IMR-90 (cell line): ENCODE measurements around the gene ELFN1. TPM values are rescaled to one million over a fixed set of nuclear protein-coding genes. Genes with fewer than 3 reads are reported as not detected.

Experiments used
- ATAC-seq: fragments of 200-7000 bp; cut with Tn5 transposase; 2 replicates; pipeline ENCODE4 v1.9.1; 2020; ENCODE audit warnings: low read depth, mild to moderate bottlenecking, moderate library complexity
- BruUV-seq: library from RNA; stranded (reverse); fragments of 400-500 nt; replicated peaks from 2 replicates; lab custom pipeline; 2021; lab: Mats Ljungman, UMichigan
- CTCF ChIA-PET: fragments of 300-600 bp; formaldehyde crosslinking; extraction: SDS; loops from one replicate; lab custom pipeline; 2021; ENCODE audit warnings: antibody characterized with exemption; lab: Yijun Ruan, JAX
- POLR2A ChIA-PET: fragments of 300-600 bp; sonication (Branson Sonifier 250); formaldehyde crosslinking; loops from one replicate; lab custom pipeline; 2022; ENCODE audit warnings: antibody characterized with exemption; ENCODE audit not compliant: unreplicated experiment; lab: Charles Lee
- DNase-seq: peaks from one replicate; pipeline ENCODE4 v3.0.0; 2013
- H2AFZ ChIP-seq: replicated peaks from 2 replicates; pipeline ENCODE3; 2013; ENCODE audit warnings: low read length, mild to moderate bottlenecking; ENCODE audit not compliant: poor library complexity
- H2AK5ac ChIP-seq: 2 replicates; pipeline ENCODE4 v1.6.1; 2013; ENCODE audit warnings: low read depth, low read length, inconsistent platforms
- H2AK9ac ChIP-seq: replicated peaks from 2 replicates; pipeline ENCODE3; 2013; ENCODE audit warnings: mild to moderate bottlenecking, low read depth, low read length, moderate library complexity; ENCODE audit not compliant: poor library complexity
- H2BK120ac ChIP-seq: 2 replicates; pipeline ENCODE4 v1.6.1; 2013; ENCODE audit warnings: low read depth, low read length, inconsistent platforms
- H2BK15ac ChIP-seq: 3 replicates; pipeline ENCODE4 v1.6.1; 2013; ENCODE audit warnings: low read depth, low read length, inconsistent platforms
- H2BK20ac ChIP-seq: 2 replicates; pipeline ENCODE4 v1.6.1; 2013; ENCODE audit warnings: low read depth, mild to moderate bottlenecking, inconsistent platforms, low read length, moderate library complexity
- H2BK5ac ChIP-seq: 2 replicates; pipeline ENCODE4 v1.6.1; 2013; ENCODE audit warnings: mild to moderate bottlenecking, low read depth, low read length, inconsistent platforms; ENCODE audit not compliant: poor library complexity, severe bottlenecking
- H3K14ac ChIP-seq: replicated peaks from 2 replicates; pipeline ENCODE4 v1.6.1; 2013; ENCODE audit warnings: low read depth, low read length, inconsistent platforms
- H3K18ac ChIP-seq: 2 replicates; pipeline ENCODE4 v1.6.1; 2013; ENCODE audit warnings: low read depth, low read length, control low read depth
- H3K23ac ChIP-seq: 2 replicates; pipeline ENCODE4 v1.6.1; 2013; ENCODE audit warnings: low read depth, low read length, inconsistent platforms
- H3K27ac ChIP-seq: 2 replicates; pipeline ENCODE4 v1.5.1; 2013; ENCODE audit warnings: mild to moderate bottlenecking, control low read depth, low read length; ENCODE audit not compliant: insufficient read depth
- H3K27me3 ChIP-seq: 2 replicates; pipeline ENCODE4 v1.6.1; 2013; ENCODE audit warnings: low read length; ENCODE audit not compliant: control insufficient read depth, insufficient read depth
- H3K36me3 ChIP-seq: 2 replicates; pipeline ENCODE4 v1.6.1; 2013; ENCODE audit warnings: low read length, mixed read lengths; ENCODE audit not compliant: control insufficient read depth, insufficient read depth
- H3K4ac ChIP-seq: 2 replicates; pipeline ENCODE4 v1.6.1; 2013; ENCODE audit warnings: low read depth, low read length, inconsistent platforms
- H3K4me1 ChIP-seq: 2 replicates; pipeline ENCODE4 v1.6.1; 2013; ENCODE audit warnings: low read length, mixed read lengths; ENCODE audit not compliant: control insufficient read depth, insufficient read depth
- H3K4me2 ChIP-seq: 2 replicates; pipeline ENCODE4 v1.6.1; 2013; ENCODE audit warnings: low read depth, mild to moderate bottlenecking, control low read depth, low read length, moderate library complexity
- H3K4me3 ChIP-seq: 2 replicates; pipeline ENCODE4 v1.5.1; 2013; ENCODE audit warnings: low read depth, mild to moderate bottlenecking, control low read depth, low read length, moderate library complexity; ENCODE audit not compliant: insufficient read depth
- H3K56ac ChIP-seq: 2 replicates; pipeline ENCODE4 v1.6.1; 2013; ENCODE audit warnings: low read length, inconsistent platforms; ENCODE audit not compliant: insufficient read depth; ENCODE audit errors: extremely low read depth
- H3K79me1 ChIP-seq, 2 experiments: 2 replicates each; pipeline ENCODE4 v1.6.1; 2013; ENCODE audit warnings: low read length in 2 of 2, inconsistent platforms in 1 of 2, low read depth in 1 of 2
- H3K9ac ChIP-seq: 2 replicates; pipeline ENCODE4 v1.6.1; 2013; ENCODE audit warnings: low read depth, low read length, control low read depth
- H3K9me1 ChIP-seq: 2 replicates; pipeline ENCODE4 v1.6.1; 2013; ENCODE audit warnings: low read length, inconsistent platforms; ENCODE audit not compliant: insufficient read depth
- H3K9me3 ChIP-seq: 2 replicates; pipeline ENCODE4 v1.6.1; 2013; ENCODE audit warnings: low read length; ENCODE audit not compliant: control insufficient read depth, insufficient read depth
- H4K20me1 ChIP-seq: 2 replicates; pipeline ENCODE4 v1.6.1; 2013; ENCODE audit warnings: low read length, inconsistent platforms; ENCODE audit not compliant: insufficient read depth
- H4K5ac ChIP-seq: 2 replicates; pipeline ENCODE4 v1.6.1; 2013; ENCODE audit warnings: mild to moderate bottlenecking, low read depth, low read length, control low read depth
- H4K8ac ChIP-seq, 2 experiments: 2 replicates each; pipeline ENCODE4 v1.6.1; 2013; ENCODE audit warnings: low read depth in 2 of 2, low read length in 2 of 2, control low read depth in 1 of 2, inconsistent platforms in 1 of 2
- H4K91ac ChIP-seq: 2 replicates; pipeline ENCODE4 v1.6.1; 2013; ENCODE audit warnings: low read depth, low read length, inconsistent platforms; ENCODE audit not compliant: insufficient read depth
- BHLHE40 ChIP-seq: fragments of 150-350 bp; IDR thresholded peaks from 2 replicates; pipeline ENCODE4 v1.6.1; 2016; ENCODE audit warnings: mild to moderate bottlenecking, low read depth, low read length
- CEBPB ChIP-seq: IDR thresholded peaks from 2 replicates; pipeline ENCODE4 v1.6.1; 2012; ENCODE audit warnings: low read depth, low read length, improper control_type of control experiment
- MAZ ChIP-seq: IDR thresholded peaks from 2 replicates; pipeline ENCODE4 v1.6.1; 2012; ENCODE audit warnings: low read depth, mild to moderate bottlenecking, low read length, improper control_type of control experiment, moderate library complexity, borderline replicate concordance
- MXI1 ChIP-seq: IDR thresholded peaks from 2 replicates; pipeline ENCODE4 v1.6.1; 2012; ENCODE audit warnings: low read depth, mild to moderate bottlenecking, low read length, moderate library complexity, borderline replicate concordance
- POLR2A ChIP-seq: IDR thresholded peaks from 2 replicates; pipeline ENCODE4 v1.6.1; 2012; ENCODE audit warnings: mild to moderate bottlenecking, low read depth, low read length
- RCOR1 ChIP-seq: IDR thresholded peaks from 2 replicates; pipeline ENCODE4 v1.6.1; 2012; ENCODE audit warnings: mild to moderate bottlenecking, low read length, improper control_type of control experiment; ENCODE audit not compliant: insufficient replicate concordance
- SMC3 ChIP-seq: fragments of 150-350 bp; IDR thresholded peaks from 2 replicates; pipeline ENCODE4 v1.6.1; 2016; ENCODE audit warnings: low read depth, mild to moderate bottlenecking, antibody characterized with exemption, low read length, moderate library complexity
- WGBS, 2 experiments: methylation state at CpG; one replicate each; pipeline versions ENCODE4 v1.1.5 to v1.1.7; 2013; ENCODE audit warnings: missing lambda C conversion rate in 2 of 2; ENCODE audit not compliant: insufficient read length in 1 of 2; ENCODE audit errors: extremely low coverage in 2 of 2; 5-methylcytosine and 5-hydroxymethylcytosine counted together
- dilution Hi-C: fragments of 300-500 bp; cut with HindIII; formaldehyde crosslinking; loops from one replicate; pipeline ENCODE4 v1.14.3; 2018; ENCODE audit warnings: low sequenced_read_pairs; ENCODE audit not compliant: unreplicated experiment
- in situ Hi-C: fragments of 300-500 bp; cut with MboI; formaldehyde crosslinking; loops from 3 replicates; pipeline ENCODE4 v1.14.3; 2019; ENCODE audit warnings: low sequenced_read_pairs, inconsistent platforms, mixed read lengths
- intact Hi-C: fragments of 100-400 bp; cut with micrococcal nuclease; formaldehyde crosslinking; loops from 2 replicates; pipeline ENCODE4 v1.10.0; 2022
- polyA plus RNA-seq, 3 experiments: library from polyadenylated mRNA; depleted of rRNA; stranded (reverse); fragments of >200 nt; gene quantifications; 2 replicates each; pipeline ENCODE4 v1.2.3, GENCODE V29; 2012; ENCODE audit warnings: low replicate concordance in 1 of 3
- total RNA-seq: library from RNA; depleted of rRNA; stranded (reverse); fragments of >200 nt; gene quantifications from 2 replicates; pipeline ENCODE4 v1.2.3, GENCODE V29; 2012
- TF ChIP-seq, protein P1 (sequence below): conservative IDR thresholded peaks from 2 replicates; pipeline ENCODE4 v1.5.1; 2012; ENCODE audit warnings: mild to moderate bottlenecking, low read depth, low read length, improper control_type of control experiment
- TF ChIP-seq, protein P2 (sequence below): fragments of 150-350 bp; IDR thresholded peaks from 2 replicates; pipeline ENCODE4 v1.6.1; 2016; ENCODE audit warnings: low read depth, mild to moderate bottlenecking, low read length, moderate library complexity, borderline replicate concordance

Gene ELFN1
- total and polyA plus RNA-seq, 2 of the 4 experiments (the other 2 are of a cell fraction) = 1.6 to 5.2 TPM

DNA sequence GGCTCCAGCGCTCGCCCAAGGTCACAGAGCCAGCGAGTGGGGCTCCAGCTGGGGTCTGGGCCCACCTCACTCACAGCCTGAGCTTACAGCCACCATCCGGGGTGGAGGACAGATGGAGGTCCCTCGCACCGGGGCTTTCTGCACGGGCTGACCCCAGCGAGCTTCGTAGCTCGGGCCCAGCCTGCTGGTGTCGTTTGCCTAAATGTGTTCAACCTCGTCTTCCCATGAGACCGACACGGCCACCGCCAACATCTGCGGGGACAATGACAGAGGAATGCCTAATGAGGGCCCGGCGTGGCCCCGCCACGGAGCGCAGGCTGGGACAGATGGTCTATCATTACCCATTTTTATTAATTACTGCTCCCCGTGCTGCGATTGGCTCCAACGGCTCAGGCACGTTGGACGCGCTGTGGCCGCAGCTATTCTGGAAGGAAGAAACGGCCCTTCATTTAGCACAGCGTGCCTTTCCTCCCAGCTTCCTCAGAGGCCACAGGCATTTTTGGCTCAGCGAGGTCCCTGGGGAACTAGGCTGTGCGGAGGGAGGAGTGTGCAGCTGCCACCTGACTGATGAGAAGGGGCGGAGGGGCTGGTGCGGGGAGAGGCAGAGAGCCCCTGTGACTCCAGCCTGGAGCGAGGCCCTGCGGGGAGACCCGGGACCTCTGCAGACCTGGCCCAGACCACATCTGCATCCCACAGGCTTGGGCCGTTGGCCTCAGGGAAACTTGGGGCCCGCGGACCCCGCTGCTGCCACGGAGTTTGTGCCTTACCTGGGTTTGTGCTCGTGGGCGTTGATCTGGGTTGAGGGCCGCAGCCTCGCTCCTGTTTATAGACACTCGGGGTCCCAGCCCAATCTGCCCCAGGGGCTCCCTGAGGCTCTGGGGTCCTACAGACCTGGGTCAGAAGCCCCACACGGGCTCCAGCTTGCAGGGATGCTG is 22.9 kb upstream of the ELFN1 start:
- H4K8ac ChIP-seq = no peak overlapping the region
- no peaks in the 10 kb centered on the region for H4K20me1 ChIP-seq
- no peak overlapping the region for H3K4me3 ChIP-seq
- POLR2A ChIA-PET = no interaction called here
- in situ Hi-C loops = no loop called here
- H2AK5ac ChIP-seq = no peak overlapping the region
- no peak overlapping the region for H3K27ac ChIP-seq
- H2AFZ ChIP-seq = no peak overlapping the region
- H4K5ac ChIP-seq = no peak overlapping the region
- H3K18ac ChIP-seq = no peak overlapping the region
- WGBS, 2 experiments = 61% methylated on average over 15 of the region's 48 CpGs; no CpG with 5 or more reads in 1 of the 2 experiments
- H3K27me3 ChIP-seq = peaks cover 53% of the 10 kb centered on the region
- intact Hi-C loops = no loop called here
- ATAC-seq (no peak; the same call in none of the 2 replicates), DNase-seq (no peak)
- CTCF ChIA-PET = no interaction called here
- dilution Hi-C loops = no loop called here
- TF ChIP-seq POLR2A = no peak
- TF ChIP-seq, protein P1, sequence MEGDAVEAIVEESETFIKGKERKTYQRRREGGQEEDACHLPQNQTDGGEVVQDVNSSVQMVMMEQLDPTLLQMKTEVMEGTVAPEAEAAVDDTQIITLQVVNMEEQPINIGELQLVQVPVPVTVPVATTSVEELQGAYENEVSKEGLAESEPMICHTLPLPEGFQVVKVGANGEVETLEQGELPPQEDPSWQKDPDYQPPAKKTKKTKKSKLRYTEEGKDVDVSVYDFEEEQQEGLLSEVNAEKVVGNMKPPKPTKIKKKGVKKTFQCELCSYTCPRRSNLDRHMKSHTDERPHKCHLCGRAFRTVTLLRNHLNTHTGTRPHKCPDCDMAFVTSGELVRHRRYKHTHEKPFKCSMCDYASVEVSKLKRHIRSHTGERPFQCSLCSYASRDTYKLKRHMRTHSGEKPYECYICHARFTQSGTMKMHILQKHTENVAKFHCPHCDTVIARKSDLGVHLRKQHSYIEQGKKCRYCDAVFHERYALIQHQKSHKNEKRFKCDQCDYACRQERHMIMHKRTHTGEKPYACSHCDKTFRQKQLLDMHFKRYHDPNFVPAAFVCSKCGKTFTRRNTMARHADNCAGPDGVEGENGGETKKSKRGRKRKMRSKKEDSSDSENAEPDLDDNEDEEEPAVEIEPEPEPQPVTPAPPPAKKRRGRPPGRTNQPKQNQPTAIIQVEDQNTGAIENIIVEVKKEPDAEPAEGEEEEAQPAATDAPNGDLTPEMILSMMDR = no peak
- TF ChIP-seq RCOR1 = no peak
- no peak for TF ChIP-seq MAZ
- TF ChIP-seq BHLHE40 = no peak
- TF ChIP-seq MXI1 = no peak
- TF ChIP-seq CEBPB = no peak
- TF ChIP-seq, protein P2, sequence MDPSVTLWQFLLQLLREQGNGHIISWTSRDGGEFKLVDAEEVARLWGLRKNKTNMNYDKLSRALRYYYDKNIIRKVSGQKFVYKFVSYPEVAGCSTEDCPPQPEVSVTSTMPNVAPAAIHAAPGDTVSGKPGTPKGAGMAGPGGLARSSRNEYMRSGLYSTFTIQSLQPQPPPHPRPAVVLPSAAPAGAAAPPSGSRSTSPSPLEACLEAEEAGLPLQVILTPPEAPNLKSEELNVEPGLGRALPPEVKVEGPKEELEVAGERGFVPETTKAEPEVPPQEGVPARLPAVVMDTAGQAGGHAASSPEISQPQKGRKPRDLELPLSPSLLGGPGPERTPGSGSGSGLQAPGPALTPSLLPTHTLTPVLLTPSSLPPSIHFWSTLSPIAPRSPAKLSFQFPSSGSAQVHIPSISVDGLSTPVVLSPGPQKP = no peak
- no peak for TF ChIP-seq SMC3
- H3K9me3 ChIP-seq = no peaks in the 10 kb centered on the region
- H3K9ac ChIP-seq = no peak overlapping the region
- no peak overlapping the region for H2BK15ac ChIP-seq
- no peak overlapping the region for H2BK120ac ChIP-seq
- no peaks in the 10 kb centered on the region for H3K9me1 ChIP-seq
- H2BK5ac ChIP-seq = no peak overlapping the region
- H2BK20ac ChIP-seq = no peak overlapping the region
- H3K14ac ChIP-seq = no peak overlapping the region
- H4K91ac ChIP-seq = no peak overlapping the region
- no peak overlapping the region for H3K23ac ChIP-seq
- no TSS peak for BruUV-seq
- H3K4me2 ChIP-seq = no peak overlapping the region
- no peaks in the 10 kb centered on the region for H3K79me1 ChIP-seq
- H3K36me3 ChIP-seq = no peaks in the 10 kb centered on the region
- no peaks in the 10 kb centered on the region for H3K4me1 ChIP-seq
- no peak overlapping the region for H2AK9ac ChIP-seq
- no peak overlapping the region for H3K56ac ChIP-seq
- no peak overlapping the region for H3K4ac ChIP-seq
